ENCODE data around the gene CRYGA. TPM values are rescaled to one million over a fixed set of nuclear protein-coding genes. Genes with fewer than 3 reads are reported as not detected.

CRYGA gene
- total RNA-seq: not detected
- long read RNA-seq: 0 reads

GRCh38 chr2:208163489-208163888 lies at the start of gene CRYGA:
Gene CRYGA, minus strand, starts transcription at chr2:208163589. Its CDS starts 33 bp downstream, at chr2:208163556.
- no peak for ATAC-seq
- intact Hi-C loops (cut with DNase I): no loop called here
- DNase-seq: no peak

- intact Hi-C loops (cut with DNase I): no loop called here
- ATAC-seq (no peak), DNase-seq (no peak)
Measured at GRCh38 chr2:208210688-208211451, 47.5 kb upstream of the CRYGA start.

GRCh38 chr2:208208335-208209085 lies 45.1 kb upstream of the CRYGA start:
- ATAC-seq (no peak), DNase-seq (no peak)
- intact Hi-C loops (cut with DNase I): no loop called here

DNA sequence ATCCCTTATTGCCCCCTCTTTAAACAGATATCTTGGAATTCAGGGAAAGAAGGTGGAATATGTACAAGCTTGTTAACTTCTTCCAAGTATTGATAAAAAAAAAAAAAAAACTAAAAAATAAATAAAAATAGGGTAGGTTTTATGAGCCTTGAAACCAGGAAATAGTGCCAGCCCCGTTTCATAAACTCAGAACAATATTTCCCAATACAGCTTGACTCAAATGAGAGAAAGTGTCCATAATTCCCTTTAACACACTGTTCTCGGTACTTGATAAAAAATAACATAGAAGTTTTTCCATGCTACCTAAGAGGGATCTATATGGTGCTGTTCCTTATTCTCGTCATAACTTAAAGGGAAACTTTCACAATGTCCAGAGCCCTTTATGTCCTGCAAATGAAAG lies 44.4 kb upstream of the CRYGA start:
- no peak for DNase-seq
- no peak for ATAC-seq
- intact Hi-C loops (cut with DNase I): no loop called here

DNA sequence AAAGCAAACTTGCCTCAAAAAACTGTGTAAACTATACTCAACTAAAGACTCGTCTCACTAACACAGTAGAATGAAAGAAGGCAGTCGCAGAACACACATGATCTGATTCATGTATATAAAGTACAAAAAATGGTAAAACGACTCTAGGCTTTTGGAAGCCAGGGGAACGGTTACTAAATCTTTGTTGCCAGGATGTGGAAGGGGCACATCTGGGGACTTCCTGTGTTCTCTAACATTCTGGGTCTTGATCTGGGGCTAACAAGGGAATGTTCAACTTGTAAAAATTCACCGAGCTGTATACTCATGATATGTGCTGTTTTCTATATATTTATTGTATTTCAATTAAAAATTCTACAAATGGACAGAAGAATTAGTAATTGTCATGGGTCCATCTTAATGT lies 40.8 kb upstream of the CRYGA start:
- ATAC-seq (no peak), DNase-seq (no peak)
- intact Hi-C loops (cut with DNase I): no loop called here

DNA sequence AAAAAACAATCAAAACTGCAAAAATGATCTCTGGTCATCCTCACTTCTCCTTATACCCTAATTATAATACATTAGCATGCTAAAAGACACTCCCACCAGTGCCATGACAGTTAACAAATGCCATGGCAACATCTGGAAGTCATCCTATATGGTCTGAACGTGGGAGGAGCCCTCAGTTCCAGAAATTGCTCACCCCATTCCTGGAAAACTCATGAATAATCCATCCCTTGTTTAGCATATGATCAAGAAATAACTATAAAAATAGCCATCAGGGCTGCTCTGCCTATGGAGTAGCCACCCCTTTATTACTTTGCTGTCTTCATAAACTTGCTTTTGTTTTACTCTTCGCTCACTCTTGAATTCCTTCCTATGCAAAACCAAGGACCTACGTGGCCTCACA lies 32.1 kb upstream of the CRYGA start:
- DNase-seq: no peak
- no peak for ATAC-seq
- intact Hi-C loops (cut with DNase I): no loop called here

GRCh38 chr2:208192611-208193236 lies 29.3 kb upstream of the CRYGA start:
- intact Hi-C loops (cut with DNase I): no loop called here
- DNase-seq: no peak
- ATAC-seq: no peak

- intact Hi-C loops (cut with DNase I): no loop called here
- DNase-seq (no peak), ATAC-seq (no peak)
Measured at GRCh38 chr2:208189810-208190503, 26.6 kb upstream of the CRYGA start, which contains the start of gene C2orf80. Gene C2orf80, minus strand, starts transcription at chr2:208190030. Its CDS starts 3,044 bp downstream, at chr2:208186986.

GRCh38 chr2:208189069-208189809 lies 25.9 kb upstream of the CRYGA start:
- ATAC-seq (no peak), DNase-seq (no peak)
- intact Hi-C loops (cut with DNase I): no loop called here

- intact Hi-C loops (cut with DNase I): no loop called here
Measured at GRCh38 chr2:208186893-208187292, 23.5 kb upstream of the CRYGA start.

DNA sequence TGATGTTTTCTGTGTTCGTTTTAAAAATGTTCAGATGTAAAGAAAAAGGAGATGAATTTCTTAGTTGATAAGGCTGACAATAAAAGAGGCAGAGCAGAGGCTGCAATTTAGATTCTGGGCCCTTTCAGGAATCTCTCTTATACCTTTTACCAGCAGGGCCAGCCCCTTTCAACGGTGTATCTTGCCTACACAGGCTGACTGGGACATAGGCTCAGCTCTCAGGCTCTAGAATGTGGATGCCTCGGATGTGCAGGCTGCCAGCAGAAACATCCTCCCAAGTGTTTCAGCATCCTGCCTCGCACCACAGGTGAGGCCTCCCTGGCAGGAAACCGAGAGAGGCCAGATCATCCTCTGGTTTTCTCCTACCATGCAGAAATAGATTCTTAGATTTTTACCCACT lies 23.1 kb upstream of the CRYGA start:
- DNase-seq (no peak), ATAC-seq (no peak)
- intact Hi-C loops (cut with DNase I): no loop called here

More at GRCh38 chr2:208186893-208187292, 23.5 kb upstream of the CRYGA start:
- ATAC-seq (no peak), DNase-seq (no peak)

DNA sequence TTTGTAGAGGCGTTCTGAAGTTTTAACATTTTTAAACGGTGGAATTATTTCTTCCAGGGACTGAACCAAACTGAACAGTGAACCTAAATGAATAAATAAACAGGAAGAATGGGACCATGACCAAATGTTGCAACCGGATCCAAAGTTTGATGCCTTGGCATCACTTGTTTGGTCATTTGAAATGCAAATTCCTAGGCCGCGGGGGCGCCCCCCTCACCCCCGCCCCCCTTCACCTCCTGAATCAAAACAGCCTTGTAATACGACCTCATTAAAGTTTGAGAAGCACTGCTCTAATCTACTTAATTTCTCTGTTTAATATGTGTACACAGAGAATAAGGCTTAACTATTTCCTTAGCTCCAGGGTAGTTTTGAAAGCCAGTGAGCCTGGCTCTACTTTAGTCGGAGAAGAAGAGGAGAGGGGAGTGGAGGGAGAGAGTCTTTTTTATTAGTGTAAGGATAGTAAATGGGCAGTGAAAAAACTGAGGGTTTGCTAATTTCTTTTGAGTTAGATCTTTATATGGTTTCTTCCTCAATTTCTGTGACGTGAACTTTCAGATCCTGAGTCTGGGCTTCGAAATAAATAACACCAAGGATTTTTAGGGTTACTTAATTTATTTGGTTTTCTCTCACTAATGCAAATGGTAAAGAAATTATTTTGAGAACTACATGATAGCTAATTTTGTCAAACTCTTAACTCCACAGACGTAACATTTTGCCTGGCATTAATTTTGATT lies 20.8 kb upstream of the CRYGA start:
- DNase-seq (no peak), ATAC-seq (no peak)
- intact Hi-C loops (cut with DNase I): no loop called here

GRCh38 chr2:208183526-208183925 lies 20.1 kb upstream of the CRYGA start:
- ATAC-seq: no peak
- no peak for DNase-seq
- intact Hi-C loops (cut with DNase I): no loop called here

DNA sequence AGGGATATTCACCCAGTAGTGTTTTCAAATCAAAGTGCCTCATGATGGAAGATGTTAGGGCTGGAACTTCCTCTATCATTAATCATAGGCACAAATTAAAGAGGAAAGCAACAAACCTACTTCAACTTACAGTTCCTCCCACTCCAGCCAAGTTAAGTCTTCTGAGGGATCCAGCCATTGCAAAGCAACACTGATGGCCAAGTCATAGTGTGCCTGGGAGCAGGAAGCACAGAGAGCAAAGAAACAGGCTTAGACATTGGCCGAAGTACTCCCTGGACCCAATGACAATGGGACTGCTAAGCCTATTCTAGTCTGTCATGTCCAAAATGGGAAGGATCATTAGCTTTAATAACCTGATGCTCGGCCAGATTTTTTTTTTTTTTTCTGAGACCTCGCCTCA lies 19.4 kb upstream of the CRYGA start:
- DNase-seq (no peak), ATAC-seq (no peak)
- intact Hi-C loops (cut with DNase I): no loop called here

- intact Hi-C loops (cut with DNase I): no loop called here
- ATAC-seq (no peak), DNase-seq (no peak)
Measured at GRCh38 chr2:208179028-208179609, 15.7 kb upstream of the CRYGA start.

DNA sequence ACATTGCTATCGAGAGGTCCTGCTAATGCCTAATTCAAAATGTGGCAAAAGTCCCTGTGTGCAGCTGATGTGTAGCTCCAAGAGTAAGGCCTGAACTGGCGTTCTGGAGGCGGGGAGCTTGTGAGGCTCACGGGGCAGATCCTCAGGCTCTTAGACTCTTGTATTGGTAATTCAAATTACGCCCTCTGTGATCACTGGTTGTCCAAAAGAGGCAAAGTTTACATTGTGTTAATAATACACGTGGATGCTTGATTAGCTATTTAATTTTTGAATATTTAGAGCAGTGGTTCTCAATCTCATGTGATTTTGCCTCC lies 12.4 kb upstream of the CRYGA start:
- DNase-seq (no peak), ATAC-seq (no peak)
- intact Hi-C loops (cut with DNase I): loop anchor here in 1 of 2 donors (2.0 kb wide), 1 partner anchor 79 kb away; the partner anchor contains the start of gene IDH1

DNA sequence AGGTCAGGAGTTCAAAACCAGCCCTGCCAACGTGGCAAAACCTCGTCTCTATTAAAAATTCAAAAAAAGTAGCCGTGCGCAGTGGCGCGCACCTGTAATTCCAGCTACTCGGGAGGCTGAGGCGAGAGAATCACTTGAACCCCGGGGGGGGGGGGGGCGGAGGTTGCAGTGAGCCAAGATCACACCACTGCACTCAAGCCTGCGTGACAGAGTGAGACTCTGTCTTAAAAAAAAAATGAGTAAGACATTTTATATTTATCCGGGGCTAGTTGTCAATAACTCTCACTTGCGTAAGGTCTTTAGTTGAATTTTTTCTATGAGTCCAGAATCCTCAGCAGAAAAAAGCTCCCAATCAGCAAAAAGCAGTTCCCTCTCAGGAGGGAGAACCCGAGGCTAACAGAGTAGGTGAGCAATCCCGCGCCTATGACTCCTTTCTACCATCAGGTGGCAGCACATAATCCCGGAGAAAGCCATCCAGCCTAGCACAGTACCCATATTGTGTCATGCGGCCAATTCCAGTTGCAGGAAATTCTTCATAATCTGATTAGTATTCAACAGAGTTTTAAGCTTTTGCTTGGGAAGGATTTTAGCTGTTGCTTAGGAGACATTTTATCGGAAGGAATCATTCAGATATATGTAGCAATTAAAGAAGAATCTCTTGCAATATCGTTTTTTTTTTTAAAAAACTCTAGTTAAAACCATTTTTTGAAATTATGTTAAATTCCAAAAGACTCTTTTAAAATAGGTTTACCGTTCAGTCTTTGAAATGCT lies 11.9 kb upstream of the CRYGA start:
- DNase-seq (peak; percentile 73), ATAC-seq (peak; percentile 97 to 98)
- intact Hi-C loops (cut with DNase I): loop anchor here in 1 of 2 donors (2.0 kb wide), 1 partner anchor 80 kb away; the partner anchor contains the start of gene IDH1

Measured in left cardiac atrium (tissue), 4 donors.